Prostate gland (tissue), 2 donors: ENCODE results near the gene NID1. TPM values are rescaled to one million over a fixed set of nuclear protein-coding genes. Genes with fewer than 3 reads are reported as not detected.
"Not testable (repeated sequence)": the region's sequence is repeated elsewhere in the genome, so short reads cannot be mapped to it uniquely, and the experiment has no call there.

Experiments
- DNase-seq: peaks from one replicate; pipeline ENCODE4 v3.0.0-alpha.2; 2019; ENCODE audit warnings: low spot score
- H3K27ac ChIP-seq, 2 donors: fragments of 200-600 bp; sonication (generic); 2 replicates each; pipeline ENCODE4 v1.5.1; 2017 to 2019
- H3K27me3 ChIP-seq: fragments of 200-600 bp; sonication (generic); replicated peaks from 2 replicates; pipeline ENCODE4 v1.5.1; 2019; ENCODE audit not compliant: insufficient read depth
- H3K36me3 ChIP-seq, 2 donors: fragments of 200-600 bp; sonication (generic); 1 replicate in 1 of 2; 2 replicates in 1 of 2; pipeline versions ENCODE4 v1.5.1 to v1.8.1; 2017 to 2019
- H3K4me1 ChIP-seq: fragments of 200-600 bp; sonication (generic); replicated peaks from 2 replicates; pipeline ENCODE4 v1.5.1; 2019
- H3K4me3 ChIP-seq, 2 donors: fragments of 200-600 bp; sonication (generic); 2 replicates each; pipeline ENCODE4 v1.5.1; 2017 to 2019
- H3K9me3 ChIP-seq: fragments of 200-600 bp; sonication (generic); 2 replicates; pipeline ENCODE4 v1.5.1; 2017
- CTCF ChIP-seq, 4 experiments: fragments of 200-600 bp in 2 of 4; fragments of 450-650 bp in 2 of 4; sonication (generic) in 2 of 4; IDR thresholded peaks; 1 replicate in 3 of 4; 2 replicates in 1 of 4; pipeline ENCODE4 v1.5.1; 2016 to 2019; ENCODE audit warnings: antibody characterized with exemption in 4 of 4, mild to moderate bottlenecking in 2 of 4, moderate library complexity in 2 of 4
- POLR2A ChIP-seq: fragments of 450-650 bp; IDR thresholded peaks from one replicate; pipeline ENCODE4 v1.6.1; 2016; ENCODE audit warnings: antibody characterized with exemption, mild to moderate bottlenecking
- POLR2AphosphoS5 ChIP-seq: sonication (generic); formaldehyde crosslinking; IDR thresholded peaks from one replicate; pipeline ENCODE4 v1.6.1; 2017; ENCODE audit warnings: antibody characterized with exemption
- WGBS: methylation state at CpG from one replicate; pipeline ENCODE4 v1.1.5; 2018; 5-methylcytosine and 5-hydroxymethylcytosine counted together
- intact Hi-C: fragments of 100-400 bp; cut with DNase I; formaldehyde crosslinking; loops from one replicate; pipeline ENCODE4 v1.14.2; 2022
- total RNA-seq, 2 donors: library from RNA; depleted of rRNA; stranded (reverse); fragments of >200 nt; gene quantifications; one replicate each; pipeline ENCODE4 v1.1.0, GENCODE V29; 2016

Gene NID1
- total RNA-seq, 2 donors from 2014 or later: 21.6 to 74.9 TPM

GRCh38 chr1:236081546-236082227 lies 16.8 kb upstream of the NID1 start:
- Histone ChIP-seq H3K4me3 (no peak overlapping the region), H3K9me3 (no peaks in the 10 kb centered on the region), H3K36me3 (no peaks in the 10 kb centered on the region), H3K27ac (no peak overlapping the region), H3K27me3 (no peaks in the 10 kb centered on the region), H3K4me1 (no peaks in the 10 kb centered on the region)
- WGBS: 91% methylated on average over 10 of the region's 10 CpGs
- DNase-seq: no peak
- TF ChIP-seq POLR2A: no peak
- TF ChIP-seq CTCF (IDR thresholded peaks at IDR 0.05): no peak
- TF ChIP-seq POLR2AphosphoS5: no peak
- intact Hi-C loops: no loop called here

- 69% methylated on average over 5 of the region's 5 CpGs for WGBS
- Histone ChIP-seq H3K27me3 (no peaks in the 10 kb centered on the region), H3K4me1 (no peaks in the 10 kb centered on the region), H3K9me3 (no peaks in the 10 kb centered on the region), H3K4me3 (no peak overlapping the region), H3K36me3 (no peaks in the 10 kb centered on the region), H3K27ac (no peak overlapping the region)
- no peak for DNase-seq
- TF ChIP-seq CTCF (IDR thresholded peaks at IDR 0.05): no peak
- TF ChIP-seq POLR2AphosphoS5: no peak
- no peak for TF ChIP-seq POLR2A
- intact Hi-C loops: no loop called here
Observed at GRCh38 chr1:236079703-236080102, 14.8 kb upstream of the NID1 start.

- TF ChIP-seq CTCF (IDR thresholded peaks at IDR 0.05): no peak
- no peak for TF ChIP-seq POLR2AphosphoS5
- TF ChIP-seq POLR2A: no peak
- intact Hi-C loops: no loop called here
- Histone ChIP-seq H3K27me3 (no peaks in the 10 kb centered on the region), H3K9me3 (no peaks in the 10 kb centered on the region), H3K4me1 (no peaks in the 10 kb centered on the region), H3K27ac (no peak overlapping the region), H3K4me3 (no peak overlapping the region), H3K36me3 (no peaks in the 10 kb centered on the region)
- WGBS: 90% methylated on average over 2 of the region's 2 CpGs
- DNase-seq: no peak
Observed at GRCh38 chr1:236078993-236079392, 14.1 kb upstream of the NID1 start.

- H3K36me3 ChIP-seq, H3K27me3 ChIP-seq, H3K9me3 ChIP-seq, DNase-seq, H3K4me1 ChIP-seq, intact Hi-C loops, H3K4me3 ChIP-seq, H3K27ac ChIP-seq: not testable (repeated sequence)
- WGBS: 93% methylated on average over 4 of the region's 4 CpGs
Observed at GRCh38 chr1:236078077-236078476, 13.2 kb upstream of the NID1 start.

GRCh38 chr1:236075848-236076247 lies 11.0 kb upstream of the NID1 start:
- Histone ChIP-seq H3K9me3 (no peaks in the 10 kb centered on the region), H3K4me1 (no peaks in the 10 kb centered on the region), H3K27ac (no peak overlapping the region), H3K4me3 (no peak overlapping the region), H3K36me3 (no peaks in the 10 kb centered on the region), H3K27me3 (no peaks in the 10 kb centered on the region)
- intact Hi-C loops: no loop called here
- WGBS: 74% methylated on average over 4 of the region's 4 CpGs
- TF ChIP-seq POLR2AphosphoS5 (no peak), CTCF (IDR thresholded peaks at IDR 0.05) (no peak), POLR2A (no peak)
- DNase-seq: no peak
